Measurements from ENCODE around the gene CCDC191.

CCDC191 gene

DNA sequence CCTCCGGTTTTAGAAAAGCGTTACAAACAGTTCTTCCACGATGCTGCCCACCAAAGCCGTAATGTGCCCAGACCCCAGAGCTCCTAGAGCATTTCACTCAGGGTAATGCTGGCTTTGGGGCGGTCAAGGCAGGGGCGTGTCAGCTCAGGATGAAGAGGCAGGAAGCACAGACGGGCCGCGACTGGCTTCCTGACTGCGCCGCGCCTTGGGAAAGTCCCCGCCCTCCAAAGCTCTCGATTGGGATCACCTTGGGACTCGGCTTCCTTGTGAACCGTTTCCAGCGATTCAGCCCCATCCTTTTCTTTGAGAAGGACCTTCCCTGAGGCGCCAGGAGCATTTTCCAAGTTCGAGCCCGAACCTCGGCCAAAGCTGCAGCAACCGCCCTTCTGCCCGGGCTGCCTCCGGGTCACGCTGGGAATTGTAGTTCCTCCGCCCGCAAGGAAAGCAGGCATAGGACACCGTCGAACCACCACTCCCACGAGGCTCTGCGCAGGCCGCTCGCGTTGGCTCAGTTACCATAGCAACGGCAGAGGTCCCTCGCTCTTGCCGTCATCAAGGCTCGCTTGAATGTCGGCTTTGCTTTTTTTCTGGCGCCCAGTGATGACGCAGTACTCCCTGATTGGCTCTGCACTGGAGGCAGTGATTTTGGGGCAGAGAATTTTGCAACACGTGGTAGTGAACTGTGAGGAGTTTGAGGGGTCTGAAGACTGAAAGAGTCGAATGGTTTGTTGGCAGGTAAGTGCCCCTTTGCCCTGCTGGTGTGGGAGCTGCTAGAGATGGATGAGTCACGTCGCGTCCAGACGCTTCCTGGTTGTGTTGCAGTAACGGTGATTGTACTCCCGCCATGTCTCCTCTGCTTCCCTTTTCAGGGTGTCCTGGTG lies at the start of gene CCDC191, which contains the start of gene QTRT2:
CCDC191 (minus strand) TSS at position 397 of the 881 bp plus-strand sequence; CDS start at position 337, 60 bp downstream.
QTRT2 (plus strand) TSS at position 608 of the 881 bp plus-strand sequence. CDS start 8,521 bp downstream, outside the sequence.
- TF ChIP-seq, protein P1, sequence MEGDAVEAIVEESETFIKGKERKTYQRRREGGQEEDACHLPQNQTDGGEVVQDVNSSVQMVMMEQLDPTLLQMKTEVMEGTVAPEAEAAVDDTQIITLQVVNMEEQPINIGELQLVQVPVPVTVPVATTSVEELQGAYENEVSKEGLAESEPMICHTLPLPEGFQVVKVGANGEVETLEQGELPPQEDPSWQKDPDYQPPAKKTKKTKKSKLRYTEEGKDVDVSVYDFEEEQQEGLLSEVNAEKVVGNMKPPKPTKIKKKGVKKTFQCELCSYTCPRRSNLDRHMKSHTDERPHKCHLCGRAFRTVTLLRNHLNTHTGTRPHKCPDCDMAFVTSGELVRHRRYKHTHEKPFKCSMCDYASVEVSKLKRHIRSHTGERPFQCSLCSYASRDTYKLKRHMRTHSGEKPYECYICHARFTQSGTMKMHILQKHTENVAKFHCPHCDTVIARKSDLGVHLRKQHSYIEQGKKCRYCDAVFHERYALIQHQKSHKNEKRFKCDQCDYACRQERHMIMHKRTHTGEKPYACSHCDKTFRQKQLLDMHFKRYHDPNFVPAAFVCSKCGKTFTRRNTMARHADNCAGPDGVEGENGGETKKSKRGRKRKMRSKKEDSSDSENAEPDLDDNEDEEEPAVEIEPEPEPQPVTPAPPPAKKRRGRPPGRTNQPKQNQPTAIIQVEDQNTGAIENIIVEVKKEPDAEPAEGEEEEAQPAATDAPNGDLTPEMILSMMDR (conservative IDR thresholded peaks at IDR 0.05; ENCODE audit: low read length) = no peak
- DNase-seq (ENCODE audit: low read depth) = peak; percentile 99
- peak within 1 kb of the TSS; percentile 82 for H3K4me3 ChIP-seq (ENCODE audit: low read length)

- no peak for DNase-seq (ENCODE audit: low read depth)
- H3K4me3 ChIP-seq (ENCODE audit: low read length) = no peak overlapping the region
- TF ChIP-seq, protein P1 (conservative IDR thresholded peaks at IDR 0.05; ENCODE audit: low read length) = no peak
These were observed 48.1 kb upstream of the CCDC191 start for GRCh38 chr3:114104414-114104813.

DNA sequence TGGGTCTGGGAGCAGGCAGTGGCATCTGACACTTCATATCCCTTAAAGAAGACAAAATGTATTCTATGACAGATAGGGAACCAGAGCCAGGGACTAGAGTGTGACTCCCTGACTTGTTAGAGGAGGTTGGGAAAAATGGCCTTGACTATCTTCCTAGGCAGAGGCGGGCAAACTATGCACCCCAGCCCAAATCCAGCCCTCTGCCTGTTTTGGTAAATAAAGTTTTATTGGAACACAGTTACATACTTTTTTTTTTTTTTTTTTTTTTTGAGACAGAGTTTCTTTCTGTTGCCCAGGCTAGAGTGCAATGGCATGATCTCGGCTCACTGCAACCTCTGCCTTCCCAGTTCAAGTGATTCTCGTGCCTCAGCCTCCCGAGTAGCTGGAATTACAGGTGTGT lies 47.5 kb upstream of the CCDC191 start:
- DNase-seq (ENCODE audit: low read depth) = no peak
- TF ChIP-seq, protein P1 (conservative IDR thresholded peaks at IDR 0.05; ENCODE audit: low read length) = no peak
- no peak overlapping the region for H3K4me3 ChIP-seq (ENCODE audit: low read length)

- TF ChIP-seq, protein P1 (conservative IDR thresholded peaks at IDR 0.05; ENCODE audit: low read length) = no peak
- H3K4me3 ChIP-seq (ENCODE audit: low read length) = no peak overlapping the region
- no peak for DNase-seq (ENCODE audit: low read depth)
These were observed 46.9 kb upstream of the CCDC191 start for GRCh38 chr3:114103181-114103580.

DNA sequence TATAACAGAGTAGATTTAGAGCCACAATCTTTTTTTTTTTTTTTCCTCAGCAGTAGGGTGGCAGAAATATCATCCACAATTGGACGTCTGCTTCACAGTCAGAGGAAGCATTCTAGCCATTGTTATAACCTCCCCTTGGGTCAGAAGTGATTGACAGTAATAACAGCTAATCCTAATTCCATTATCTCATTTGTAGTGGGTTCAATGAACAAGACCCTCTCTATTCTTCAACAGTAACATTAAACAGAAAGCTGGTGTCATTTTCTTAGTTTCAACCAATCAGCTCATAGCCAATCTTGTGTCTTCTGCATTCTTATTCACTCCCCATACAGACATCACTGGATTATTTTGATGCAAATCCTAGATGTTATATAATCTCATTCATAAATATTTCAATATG lies 44.8 kb upstream of the CCDC191 start:
- no peak overlapping the region for H3K4me3 ChIP-seq (ENCODE audit: low read length)
- TF ChIP-seq, protein P1 (conservative IDR thresholded peaks at IDR 0.05; ENCODE audit: low read length) = no peak
- no peak for DNase-seq (ENCODE audit: low read depth)

DNA sequence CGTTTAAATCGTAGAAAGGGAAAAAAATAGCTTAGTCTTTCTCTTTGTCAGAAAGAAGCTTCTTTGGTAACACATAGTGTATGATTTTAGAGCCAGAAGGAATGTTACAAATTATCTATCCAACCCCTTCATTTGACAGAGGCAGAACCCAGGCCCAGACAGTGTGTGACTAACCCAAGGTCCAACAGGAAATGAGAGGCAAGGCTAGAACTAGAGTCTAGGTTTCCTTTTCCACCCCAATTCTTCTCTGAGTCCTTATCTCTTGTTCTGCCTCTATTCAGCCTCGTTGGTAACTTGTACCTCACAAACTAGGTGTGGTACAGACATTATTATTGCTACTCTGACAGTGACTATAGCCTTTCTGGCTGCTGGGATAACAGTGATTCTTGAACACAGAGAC lies 39.5 kb upstream of the CCDC191 start:
- DNase-seq (ENCODE audit: low read depth) = no peak
- no peak overlapping the region for H3K4me3 ChIP-seq (ENCODE audit: low read length)
- TF ChIP-seq, protein P1 (conservative IDR thresholded peaks at IDR 0.05; ENCODE audit: low read length) = no peak

DNA sequence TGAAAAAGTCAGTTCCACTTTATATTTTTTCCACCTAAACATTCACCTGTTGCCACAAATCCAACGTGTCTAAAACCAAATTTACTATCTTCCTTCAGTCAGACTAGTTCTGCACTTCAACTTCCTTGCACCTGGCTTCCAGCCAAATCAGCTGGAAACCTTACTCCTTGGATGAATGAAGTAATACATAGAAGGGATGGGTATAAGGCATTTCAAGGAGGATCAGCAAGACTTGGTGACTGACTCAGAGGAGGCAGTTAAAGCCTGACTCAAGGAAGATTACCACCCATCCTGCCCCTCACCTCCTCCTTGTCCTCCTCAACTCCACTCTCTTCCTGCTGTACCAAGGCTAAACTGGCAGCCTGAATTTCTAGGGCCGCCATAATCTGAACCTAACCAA lies 37.3 kb upstream of the CCDC191 start:
- peak; percentile 79 for DNase-seq (ENCODE audit: low read depth)
- TF ChIP-seq, protein P1 (conservative IDR thresholded peaks at IDR 0.05; ENCODE audit: low read length) = no peak

More for the DNA sequence above, 37.3 kb upstream of the CCDC191 start:
- no peak overlapping the region for H3K4me3 ChIP-seq (ENCODE audit: low read length)

Measured in AG10803 (cell line).